Upper lobe of right lung (tissue), 1 donor: ENCODE results near the gene NARF. TPM values are rescaled to one million over a fixed set of nuclear protein-coding genes. Genes with fewer than 3 reads are reported as not detected.
A peak's percentile ranks its signal among the peaks of the same experiment; 100 is the strongest.
"Not testable (repeated sequence)": the region's sequence is repeated elsewhere in the genome, so short reads cannot be mapped to it uniquely, and the experiment has no call there.

ENCODE experiments used
- ATAC-seq: fragments of 200-7000 bp; cut with Tn5 transposase; one replicate; pipeline ENCODE4 v1.9.1; 2020; ENCODE audit warnings: mild to moderate bottlenecking, moderate library complexity
- DNase-seq: peaks from one replicate; pipeline ENCODE4 v3.0.0-alpha.2; 2020
- H3K27ac ChIP-seq: fragments of 200-600 bp; one replicate; pipeline ENCODE4 v1.8.0; 2022
- H3K27me3 ChIP-seq: fragments of 200-600 bp; one replicate; pipeline ENCODE4 v1.8.0; 2022; ENCODE audit warnings: mild to moderate bottlenecking
- H3K36me3 ChIP-seq: fragments of 200-600 bp; one replicate; pipeline ENCODE4 v1.8.0; 2022
- H3K4me1 ChIP-seq: fragments of 200-600 bp; one replicate; pipeline ENCODE4 v1.8.0; 2022
- H3K4me3 ChIP-seq: fragments of 200-600 bp; one replicate; pipeline ENCODE4 v1.8.0; 2022; ENCODE audit warnings: mild to moderate bottlenecking
- H3K9me3 ChIP-seq: fragments of 200-600 bp; one replicate; pipeline ENCODE4 v1.8.0; 2022
- intact Hi-C: fragments of 100-400 bp; cut with DNase I; formaldehyde crosslinking; loops from one replicate; pipeline ENCODE4 v1.11.0; 2022
- total RNA-seq: library from RNA; stranded (reverse); fragmentation: NEBNext Ultra II Directional; extraction: Animal tissue kit (Norgen Biotek cat#: 25700); gene quantifications from one replicate; pipeline ENCODE4 v1.2.1, GENCODE V29; 2021
- TF ChIP-seq, protein P1 (sequence below): fragments of 200-600 bp; IDR thresholded peaks from one replicate; pipeline ENCODE4 v1.8.0; 2022; ENCODE audit warnings: antibody characterized with exemption
- donor health status: DM: no; HTN: yes; CAD: no; lungs with severe emphysema.

The NARF gene
- total RNA-seq, 1 donor from 2014 or later: 54.1 TPM

DNA sequence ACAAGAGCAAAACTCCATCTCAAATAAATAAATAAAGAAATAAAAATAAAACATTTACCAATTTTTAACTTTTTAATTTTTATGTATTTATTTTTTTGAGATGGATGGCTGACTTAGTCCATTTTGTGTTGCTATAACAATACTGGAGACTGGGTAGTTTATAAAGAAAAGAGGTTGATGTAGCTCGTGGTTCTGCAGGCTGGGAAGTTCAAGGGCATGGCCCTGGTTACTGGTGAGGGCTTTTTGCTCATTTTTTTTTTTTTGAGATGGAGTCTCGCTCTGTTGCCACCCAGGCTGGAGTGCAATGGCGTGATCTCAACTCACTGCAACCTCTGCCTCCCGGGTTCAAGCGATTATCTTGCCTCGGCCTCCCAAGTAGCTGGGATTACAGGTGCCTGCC lies 46.8 kb downstream of the NARF start:
- Histone ChIP-seq H3K4me1 (no peaks in the 10 kb centered on the region), H3K36me3 (no peaks in the 10 kb centered on the region), H3K9me3 (no peaks in the 10 kb centered on the region), H3K27ac (no peak overlapping the region), H3K27me3 (no peaks in the 10 kb centered on the region), H3K4me3 (no peak overlapping the region)
- DNase-seq (no peak), ATAC-seq (no peak)
- TF ChIP-seq, protein P1, sequence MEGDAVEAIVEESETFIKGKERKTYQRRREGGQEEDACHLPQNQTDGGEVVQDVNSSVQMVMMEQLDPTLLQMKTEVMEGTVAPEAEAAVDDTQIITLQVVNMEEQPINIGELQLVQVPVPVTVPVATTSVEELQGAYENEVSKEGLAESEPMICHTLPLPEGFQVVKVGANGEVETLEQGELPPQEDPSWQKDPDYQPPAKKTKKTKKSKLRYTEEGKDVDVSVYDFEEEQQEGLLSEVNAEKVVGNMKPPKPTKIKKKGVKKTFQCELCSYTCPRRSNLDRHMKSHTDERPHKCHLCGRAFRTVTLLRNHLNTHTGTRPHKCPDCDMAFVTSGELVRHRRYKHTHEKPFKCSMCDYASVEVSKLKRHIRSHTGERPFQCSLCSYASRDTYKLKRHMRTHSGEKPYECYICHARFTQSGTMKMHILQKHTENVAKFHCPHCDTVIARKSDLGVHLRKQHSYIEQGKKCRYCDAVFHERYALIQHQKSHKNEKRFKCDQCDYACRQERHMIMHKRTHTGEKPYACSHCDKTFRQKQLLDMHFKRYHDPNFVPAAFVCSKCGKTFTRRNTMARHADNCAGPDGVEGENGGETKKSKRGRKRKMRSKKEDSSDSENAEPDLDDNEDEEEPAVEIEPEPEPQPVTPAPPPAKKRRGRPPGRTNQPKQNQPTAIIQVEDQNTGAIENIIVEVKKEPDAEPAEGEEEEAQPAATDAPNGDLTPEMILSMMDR: no peak
- intact Hi-C loops: no loop called here

DNA sequence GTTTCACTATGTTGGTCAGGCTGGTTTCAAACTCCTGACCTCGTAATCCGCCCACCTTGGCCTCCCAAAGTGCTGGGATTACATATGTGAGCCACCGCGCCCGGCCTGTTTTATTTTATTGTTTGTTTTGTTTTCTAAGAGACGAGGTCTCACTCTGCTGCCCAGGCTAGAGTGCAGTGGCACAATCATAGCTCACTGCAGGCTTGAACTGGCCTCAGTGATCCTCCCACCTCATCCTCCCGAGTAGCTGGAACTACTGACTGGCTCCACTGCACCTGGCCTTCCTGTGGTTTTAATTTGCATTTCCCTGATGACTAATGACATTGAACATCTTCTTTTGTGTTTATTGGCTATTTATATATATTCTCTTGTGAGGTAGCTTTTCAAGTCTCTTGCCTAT lies 47.9 kb downstream of the NARF start:
- ATAC-seq, H3K4me3 ChIP-seq, H3K36me3 ChIP-seq, DNase-seq, H3K9me3 ChIP-seq, H3K4me1 ChIP-seq, intact Hi-C loops, H3K27ac ChIP-seq, H3K27me3 ChIP-seq: not testable (repeated sequence)

DNA sequence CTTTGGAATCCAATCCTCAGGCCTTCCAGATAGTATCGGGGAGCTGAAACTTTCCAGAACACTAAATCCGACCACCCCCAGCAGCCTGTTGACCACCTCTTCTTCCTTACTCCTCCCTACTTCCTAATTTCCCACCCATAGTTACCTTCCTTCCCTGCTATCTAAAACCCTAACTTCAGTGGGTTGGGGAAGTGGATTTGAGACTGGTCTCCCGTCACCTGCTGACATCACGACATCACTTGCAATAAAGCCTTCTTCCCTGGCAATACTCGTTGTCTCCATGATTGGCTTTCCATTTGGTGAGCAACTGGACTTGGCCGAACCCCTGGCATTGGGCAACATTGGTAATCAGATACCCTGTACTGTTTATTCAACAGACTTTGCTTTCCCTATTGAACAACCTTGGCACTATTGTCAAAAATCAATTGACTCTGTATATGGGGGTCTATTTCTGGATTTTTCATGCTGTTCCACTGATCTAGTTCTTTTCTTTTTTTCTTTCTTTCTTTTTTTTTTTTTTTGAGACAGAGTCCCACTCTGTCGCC lies 49.2 kb downstream of the NARF start:
- Histone ChIP-seq H3K27ac (no peak overlapping the region), H3K4me3 (no peak overlapping the region), H3K4me1 (no peaks in the 10 kb centered on the region), H3K27me3 (no peaks in the 10 kb centered on the region), H3K9me3 (no peaks in the 10 kb centered on the region), H3K36me3 (no peaks in the 10 kb centered on the region)
- intact Hi-C loops: no loop called here
- ATAC-seq (no peak), DNase-seq (no peak)
- TF ChIP-seq, protein P1: no peak

DNA sequence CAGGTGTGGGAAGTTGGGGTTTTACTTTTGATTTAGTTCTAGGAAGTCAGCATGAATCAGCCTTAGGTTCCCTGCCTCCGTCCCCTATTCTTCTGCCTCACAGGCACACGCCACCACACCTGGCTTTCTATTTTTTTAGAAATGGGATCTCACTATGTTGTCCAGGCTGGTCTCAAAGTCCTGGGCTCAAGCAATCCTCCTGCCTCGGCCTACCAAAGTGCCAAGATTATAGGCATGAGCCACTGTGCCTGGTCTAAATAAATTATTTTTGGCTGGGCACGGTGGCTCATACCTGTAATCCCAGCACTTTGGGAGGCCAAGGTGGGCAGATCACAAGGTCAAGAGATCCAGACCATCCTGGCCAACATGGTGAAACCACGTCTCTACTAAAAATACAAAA lies 53.1 kb downstream of the NARF start:
- H3K9me3 ChIP-seq, H3K27me3 ChIP-seq, ATAC-seq, intact Hi-C loops, H3K27ac ChIP-seq, H3K4me1 ChIP-seq, H3K36me3 ChIP-seq, H3K4me3 ChIP-seq, DNase-seq: not testable (repeated sequence)

DNA sequence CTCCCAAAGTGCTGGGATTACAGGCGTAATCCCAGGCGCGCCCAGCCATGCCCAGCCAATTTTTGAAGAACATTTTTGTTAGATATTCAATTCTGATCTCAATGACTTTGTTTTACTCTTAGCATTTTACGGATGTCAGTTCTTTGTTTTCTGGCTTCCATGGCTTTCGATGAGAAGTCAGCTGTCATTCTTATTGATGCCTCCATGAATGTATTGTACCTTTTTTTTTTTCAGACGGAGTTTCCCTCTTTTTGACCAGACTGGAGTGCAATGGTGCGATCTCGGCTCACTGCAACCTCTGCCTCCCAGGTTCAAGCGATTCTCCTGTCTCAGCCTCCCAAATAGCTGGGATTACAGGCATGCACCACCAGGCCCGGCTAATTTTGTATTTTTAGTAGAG lies 55.3 kb downstream of the NARF start:
- ATAC-seq, H3K27me3 ChIP-seq, H3K4me3 ChIP-seq, H3K36me3 ChIP-seq, H3K27ac ChIP-seq, DNase-seq, H3K4me1 ChIP-seq, intact Hi-C loops, H3K9me3 ChIP-seq: not testable (repeated sequence)

DNA sequence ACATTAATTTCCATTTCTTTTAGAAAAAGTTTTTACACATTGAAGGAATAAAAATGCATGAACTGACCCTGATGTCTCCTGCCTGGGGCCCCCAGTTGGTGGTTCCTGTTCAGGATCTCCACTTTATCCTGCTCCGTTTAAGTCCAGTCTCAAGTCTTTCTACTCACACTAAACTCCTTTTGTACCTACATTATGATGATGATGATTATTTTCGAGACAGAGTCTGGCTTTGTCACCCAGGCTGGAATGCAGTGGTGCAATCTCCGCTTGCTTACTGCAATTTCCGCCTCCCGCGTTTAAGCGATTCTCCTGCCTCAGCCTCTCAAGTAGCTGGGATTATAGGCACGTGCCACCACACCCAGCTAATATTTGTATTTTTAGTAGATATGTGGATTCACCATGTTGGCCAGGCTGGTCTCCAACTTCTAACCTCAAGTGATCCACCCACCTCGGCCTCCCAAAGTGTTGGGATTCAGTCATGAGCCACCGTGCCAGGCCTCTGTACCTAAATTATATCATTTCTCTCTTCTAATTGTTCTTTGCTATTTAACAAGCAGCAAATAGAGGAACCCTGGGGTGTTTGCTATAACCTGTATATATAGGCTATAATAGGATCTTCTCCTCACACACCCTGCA lies 58.8 kb downstream of the NARF start:
- Histone ChIP-seq H3K4me1 (peaks cover 14% of the 10 kb centered on the region), H3K9me3 (no peaks in the 10 kb centered on the region), H3K27me3 (no peaks in the 10 kb centered on the region), H3K4me3 (no peak overlapping the region), H3K36me3 (no peaks in the 10 kb centered on the region), H3K27ac (peak overlapping the region; percentile 14)
- intact Hi-C loops: no loop called here
- DNase-seq: no peak
- TF ChIP-seq, protein P1: no peak
- no peak for ATAC-seq

DNA sequence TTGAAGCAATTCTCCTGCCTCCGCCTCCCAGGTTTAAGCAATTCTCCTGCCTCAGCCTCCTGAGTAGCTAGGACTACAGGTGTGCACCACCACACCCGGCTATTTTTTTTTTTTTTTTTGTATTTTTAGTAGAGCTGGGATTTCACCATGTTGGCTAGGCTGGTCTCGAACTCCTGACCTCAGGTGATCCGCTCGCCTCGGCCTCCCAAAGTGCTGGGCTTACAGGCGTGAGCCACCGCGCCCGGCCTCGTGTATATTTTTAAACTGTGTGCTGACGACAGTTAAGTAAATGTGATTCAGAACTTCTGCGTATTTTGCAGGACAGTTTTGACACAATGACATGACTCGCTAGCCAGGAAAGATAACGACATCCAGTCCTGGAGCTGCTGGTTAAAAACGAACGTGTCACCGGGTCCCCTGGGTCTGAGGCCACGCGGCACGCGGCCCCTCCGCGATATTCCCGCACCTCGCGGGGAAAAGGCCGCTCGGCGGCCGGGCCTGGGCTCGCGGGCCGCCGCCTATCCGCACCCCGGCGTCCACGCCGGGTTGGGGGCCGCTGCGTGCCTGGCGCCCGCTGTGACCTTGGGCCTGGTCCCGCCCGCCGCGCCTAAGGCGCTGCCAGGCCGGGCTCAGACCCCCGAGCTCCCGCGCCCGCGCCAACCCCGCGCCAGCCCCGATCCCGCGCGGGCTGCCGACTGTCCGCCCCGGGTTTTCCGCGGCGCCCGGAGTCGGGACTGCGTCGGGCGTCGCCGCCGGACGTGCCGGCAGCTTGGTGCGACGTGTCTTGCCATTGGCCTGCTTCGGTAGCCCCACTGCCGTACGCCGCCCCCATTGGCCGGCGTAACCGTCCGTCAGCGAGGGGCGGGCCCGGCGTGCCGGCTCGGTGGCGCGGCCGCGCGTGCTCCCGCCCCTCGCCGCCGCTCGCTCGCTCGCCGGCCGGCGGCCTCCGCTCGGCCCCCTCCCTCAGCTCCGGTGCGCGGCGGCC lies 60.6 kb downstream of the NARF start, which contains the start of gene FOXK2:
TSS of gene FOXK2 (plus strand) at position 907 of the 985 bp plus-strand sequence. CDS start 157 bp downstream, outside the sequence.
- H3K4me3 ChIP-seq: peak within 1 kb of the TSS; percentile 86
- ATAC-seq (peak; percentile 99), DNase-seq (peak; percentile 96)
- H3K27ac ChIP-seq: peak within 1 kb of the TSS; percentile 89
- intact Hi-C loops: no loop called here
- H3K27me3 ChIP-seq: no peaks in the 10 kb centered on the region
- H3K4me1 ChIP-seq: peaks cover 22% of the 10 kb centered on the region
- H3K9me3 ChIP-seq: no peaks in the 10 kb centered on the region
- TF ChIP-seq, protein P1: no peak
- H3K36me3 ChIP-seq: no peaks in the 10 kb centered on the region
